PFSK-1 (cell line): ENCODE data around the gene BAHCC1.

Source experiments
- FOXP2 ChIP-seq: optimal IDR thresholded peaks from 2 replicates; pipeline ENCODE3; 2011; ENCODE audit warnings: borderline replicate concordance, control low read depth, inconsistent platforms; ENCODE audit not compliant: insufficient read depth; ENCODE audit errors: extremely low read length, extremely low read depth
- POLR2AphosphoS5 ChIP-seq: IDR thresholded peaks from 2 replicates; pipeline ENCODE4 v1.6.1; 2012; ENCODE audit warnings: low read depth, mild to moderate bottlenecking, control low read depth, low read length, moderate library complexity
- REST ChIP-seq, 2 experiments: IDR thresholded peaks; 2 replicates each; pipeline versions ENCODE4 v1.6.1 to v1.8.0; 2011 to 2012; ENCODE audit warnings: low read depth in 2 of 2, low read length in 2 of 2, control low read depth in 1 of 2, inconsistent platforms in 1 of 2, mild to moderate bottlenecking in 1 of 2, moderate library complexity in 1 of 2; ENCODE audit not compliant: insufficient read depth in 1 of 2
- SIN3A ChIP-seq: IDR thresholded peaks from 2 replicates; pipeline ENCODE4 v1.6.1; 2012; ENCODE audit warnings: mild to moderate bottlenecking, low read length, moderate library complexity, borderline replicate concordance; ENCODE audit not compliant: insufficient read depth
- TAF1 ChIP-seq: IDR thresholded peaks from 2 replicates; pipeline ENCODE4 v1.6.1; 2012; ENCODE audit warnings: low read length, control low read depth, borderline replicate concordance; ENCODE audit not compliant: insufficient read depth

GRCh38 chr17:81386646-81387099 lies 8.6 kb upstream of the BAHCC1 start:
- no peak for TF ChIP-seq POLR2AphosphoS5
- no peak for TF ChIP-seq TAF1
- no peak for TF ChIP-seq SIN3A
- TF ChIP-seq REST (IDR thresholded peaks at IDR 0.05; ENCODE audit: insufficient read depth in 1 of 2, low read depth in 2 of 2, low read length in 2 of 2): no peak
- no peak for TF ChIP-seq FOXP2
